Stimulated activated CD4-positive, alpha-beta T cell treated with anti-CD3 and anti-CD28 coated beads, TNF-alpha, amount 100 ng/mL, for 1 hour (primary cell): ENCODE results near the gene MRNIP.
A peak's percentile ranks its signal among the peaks of the same experiment; 100 is the strongest.

ENCODE experiments used
- DNase-seq, 3 donors: peaks; one replicate each; pipeline ENCODE4 v3.0.0-alpha.2; 2020; ENCODE audit warnings: low read depth in 3 of 3, low spot score in 1 of 3

MRNIP gene

GRCh38 chr5:179822444-179822990 lies 36.1 kb downstream of the MRNIP start:
- DNase-seq: no peak

- no peak for DNase-seq
Measured at GRCh38 chr5:179822059-179822432, 36.6 kb downstream of the MRNIP start.

DNA sequence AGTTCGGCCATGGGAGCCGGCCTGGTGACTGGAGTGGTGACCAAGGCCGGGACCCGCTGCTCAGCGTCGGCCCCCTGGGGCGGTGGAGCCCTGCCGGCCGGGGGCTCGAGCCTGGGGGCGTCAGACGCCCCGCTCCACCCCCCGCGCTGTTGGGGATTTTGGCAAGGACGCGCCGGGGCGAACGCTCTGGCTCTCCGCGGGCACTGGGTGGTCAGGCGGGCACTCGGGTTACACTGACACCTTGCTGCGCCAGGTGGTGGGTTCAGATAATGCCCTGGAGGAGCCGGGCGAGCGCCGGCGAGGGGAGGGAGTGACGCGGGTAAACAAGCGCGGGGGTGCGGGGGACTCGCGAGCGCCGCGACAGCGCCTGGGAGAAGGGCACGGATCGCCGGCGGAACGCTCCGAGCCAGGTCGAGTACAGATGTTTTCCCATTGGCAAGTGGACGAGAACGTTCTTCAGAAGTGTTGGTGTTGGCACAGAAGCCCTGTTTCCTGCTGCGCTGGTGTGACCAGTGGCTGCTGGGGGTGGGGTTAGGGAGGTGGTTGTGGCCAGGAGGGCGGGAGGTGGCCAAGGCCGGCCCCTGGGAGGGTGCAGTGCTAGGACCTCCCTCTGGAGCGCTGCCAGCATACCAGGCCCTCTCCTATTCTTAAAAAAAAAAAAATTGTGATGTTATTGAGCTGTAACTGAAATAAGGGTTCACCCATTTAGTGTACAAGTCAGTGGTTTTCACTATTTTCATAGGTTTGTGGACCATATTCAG lies 37.1 kb downstream of the MRNIP start:
- DNase-seq: peak; percentile 59 to 69 (median 67)

DNA sequence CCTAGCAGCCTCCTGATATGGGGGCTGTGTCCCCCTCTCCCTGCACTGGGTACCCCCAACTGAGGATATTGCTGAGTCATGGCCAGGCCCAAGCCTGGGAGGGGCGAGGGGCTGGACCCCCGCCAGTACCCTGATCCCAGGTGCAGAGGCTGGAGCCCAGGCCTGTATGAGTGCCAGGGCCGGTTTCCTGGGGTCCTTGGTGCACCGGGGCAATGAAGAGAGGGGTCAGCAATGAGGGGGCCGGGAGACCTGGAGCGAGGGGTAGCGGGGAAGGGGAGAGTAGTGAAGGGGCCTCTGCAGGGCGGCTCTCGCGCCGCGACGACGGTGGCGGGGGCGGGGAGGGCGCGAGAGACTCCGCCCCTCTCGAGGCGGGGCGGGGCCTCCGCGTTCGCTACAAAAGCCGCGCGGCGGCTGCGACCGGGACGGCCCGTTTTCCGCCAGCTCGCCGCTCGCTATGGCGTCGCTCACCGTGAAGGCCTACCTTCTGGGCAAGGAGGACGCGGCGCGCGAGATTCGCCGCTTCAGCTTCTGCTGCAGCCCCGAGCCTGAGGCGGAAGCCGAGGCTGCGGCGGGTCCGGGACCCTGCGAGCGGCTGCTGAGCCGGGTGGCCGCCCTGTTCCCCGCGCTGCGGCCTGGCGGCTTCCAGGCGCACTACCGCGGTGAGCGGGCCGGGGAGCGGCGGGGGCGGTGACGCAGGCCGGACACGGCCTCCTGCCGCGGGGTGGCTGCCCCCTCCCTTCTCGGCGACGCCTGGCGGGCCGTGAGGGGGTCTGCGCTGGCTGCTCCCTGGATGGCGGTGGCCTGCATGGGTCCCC lies 37.9 kb downstream of the MRNIP start, which contains the start of gene SQSTM1:
Gene SQSTM1 (plus strand): TSS at position 423 of the 815 bp plus-strand sequence. CDS start 32 bp downstream, at position 455.
- peak; percentile 60 to 83 (median 80) for DNase-seq

GRCh38 chr5:179820127-179820482 lies 38.5 kb downstream of the MRNIP start:
- no peak for DNase-seq

DNA sequence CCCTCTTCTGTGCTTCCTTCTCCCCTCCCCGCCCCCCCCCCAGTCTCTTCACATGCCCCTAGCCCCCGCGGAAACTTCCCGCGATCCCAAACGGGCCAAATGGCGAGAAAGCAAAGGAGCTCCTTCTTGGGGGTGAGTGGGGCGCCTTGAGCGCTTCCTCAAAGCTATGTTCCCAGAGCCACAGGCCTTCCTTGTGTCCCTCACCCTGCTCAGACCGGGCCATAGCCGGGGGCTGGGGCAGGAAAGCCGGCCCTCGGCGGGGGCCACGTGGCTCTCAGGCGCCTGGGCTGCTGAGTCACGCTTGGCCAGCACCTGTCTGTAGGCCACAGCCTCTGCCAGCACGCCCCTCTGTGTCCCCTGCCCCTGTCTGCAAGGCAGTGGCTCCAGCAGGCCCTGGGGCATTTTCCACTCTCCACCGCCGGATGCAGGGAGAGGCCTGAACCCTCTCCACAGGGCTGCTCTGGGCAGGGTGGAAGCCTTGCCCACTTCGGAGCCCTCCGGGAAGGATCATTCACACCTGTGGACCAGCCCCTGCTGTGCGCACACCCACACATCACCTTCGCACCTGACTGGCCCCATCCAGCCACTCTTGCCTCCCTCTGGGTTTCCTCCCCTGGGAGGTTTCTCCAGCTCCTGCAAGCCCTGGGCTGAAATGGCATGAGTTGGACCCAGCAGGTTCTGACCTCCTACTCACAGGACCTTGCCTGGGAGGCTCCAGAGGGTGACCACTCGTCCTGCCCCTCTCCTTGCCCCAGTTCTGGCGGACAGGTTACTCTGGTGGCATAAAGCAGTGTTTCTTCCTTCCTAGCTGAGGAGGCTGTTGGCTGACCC lies 39.1 kb downstream of the MRNIP start:
- DNase-seq: peak in 1 of 3 donors; percentile 34

GRCh38 chr5:179818746-179819295 lies 39.8 kb downstream of the MRNIP start:
- peak; percentile 64 to 80 (median 68) for DNase-seq

GRCh38 chr5:179817890-179818745 lies 40.5 kb downstream of the MRNIP start:
- no peak for DNase-seq

DNA sequence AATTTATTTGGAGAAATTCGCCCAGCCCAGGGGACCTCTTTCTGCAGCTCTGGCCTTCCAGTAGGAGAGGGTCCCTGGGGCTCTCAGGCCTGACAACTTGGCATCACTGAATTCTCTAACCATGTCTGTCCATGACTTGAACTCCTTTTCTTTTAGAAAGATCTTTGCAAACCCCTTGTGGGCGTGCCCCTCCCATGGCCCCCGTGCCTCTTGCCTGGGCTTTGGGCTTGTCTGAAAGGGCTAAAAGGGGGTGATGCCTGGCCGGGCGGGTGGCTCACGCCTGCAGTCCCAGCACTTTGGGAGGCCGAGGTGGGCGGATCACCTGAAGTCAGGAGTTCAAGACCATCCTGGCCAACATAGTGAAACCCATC lies 41.2 kb downstream of the MRNIP start:
- no peak for DNase-seq

GRCh38 chr5:179816796-179817469 lies 41.7 kb downstream of the MRNIP start:
- no peak for DNase-seq

GRCh38 chr5:179816401-179816795 lies 42.2 kb downstream of the MRNIP start:
- no peak for DNase-seq

- no peak for DNase-seq
Measured at GRCh38 chr5:179815491-179816249, 42.9 kb downstream of the MRNIP start.

GRCh38 chr5:179814090-179814489 lies 44.5 kb downstream of the MRNIP start:
- DNase-seq: no peak

DNA sequence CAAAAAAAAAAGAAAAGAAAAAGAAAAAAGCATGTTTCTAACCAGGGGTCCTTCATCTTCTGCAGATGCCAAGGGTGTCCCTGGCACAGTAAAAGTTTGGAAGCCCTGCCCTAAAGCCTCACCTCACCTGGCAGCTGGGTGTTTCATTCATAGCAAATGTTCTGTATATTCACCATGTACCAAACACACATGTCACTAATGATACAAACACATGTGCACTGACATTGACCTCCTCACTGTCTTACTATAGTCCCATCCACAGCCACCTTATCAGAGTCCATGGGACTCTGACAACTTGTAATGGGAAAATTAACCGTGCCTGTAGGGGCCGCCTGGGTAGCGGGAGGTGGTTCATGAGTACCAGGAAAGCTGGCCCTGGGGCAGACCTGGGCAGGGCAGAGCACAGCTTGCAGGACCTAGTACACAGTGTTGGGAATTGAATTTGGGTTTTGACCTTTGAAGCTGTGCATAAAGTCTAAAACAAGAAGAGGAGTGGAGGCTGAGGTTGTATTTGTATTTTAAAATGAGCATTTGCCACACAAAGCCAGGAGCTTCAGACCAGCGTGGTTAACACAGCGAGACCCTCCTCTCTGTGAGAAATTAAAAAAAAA lies 45.5 kb downstream of the MRNIP start:
- DNase-seq: no peak

DNA sequence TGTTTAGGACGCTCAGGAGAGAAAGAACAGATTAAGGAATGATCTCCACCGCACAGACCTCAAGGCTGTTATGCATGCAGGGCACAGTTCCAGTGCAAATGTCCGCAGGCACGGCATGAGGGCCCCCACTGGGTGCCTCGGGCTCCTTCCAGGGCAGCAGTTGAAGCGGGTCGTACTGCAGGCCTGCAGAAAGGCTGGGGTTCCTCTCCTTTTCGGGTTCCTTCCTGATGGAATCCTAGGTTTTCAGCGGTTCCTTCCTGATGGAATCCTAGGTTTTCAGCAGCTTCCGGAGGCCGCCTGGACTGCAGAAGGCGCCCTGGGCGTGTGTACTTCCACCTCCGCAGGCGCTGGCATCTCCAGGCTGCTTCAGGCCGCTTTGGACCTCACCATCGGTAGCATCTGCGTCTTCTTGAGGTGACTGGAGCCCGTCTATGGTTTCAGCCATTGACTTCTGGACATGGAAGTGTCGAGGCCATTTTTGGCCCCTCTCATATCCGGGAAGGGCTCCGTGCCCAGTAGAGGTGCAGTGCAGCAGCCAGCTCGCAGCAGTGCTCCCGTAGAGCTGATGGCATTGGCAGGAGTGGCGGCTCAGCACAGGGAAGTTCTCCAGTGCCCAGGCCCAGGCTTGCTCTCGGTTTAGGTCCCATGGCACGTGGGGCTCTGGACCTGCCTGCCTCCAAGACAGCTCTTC lies 46.3 kb downstream of the MRNIP start:
- no peak for DNase-seq

DNA sequence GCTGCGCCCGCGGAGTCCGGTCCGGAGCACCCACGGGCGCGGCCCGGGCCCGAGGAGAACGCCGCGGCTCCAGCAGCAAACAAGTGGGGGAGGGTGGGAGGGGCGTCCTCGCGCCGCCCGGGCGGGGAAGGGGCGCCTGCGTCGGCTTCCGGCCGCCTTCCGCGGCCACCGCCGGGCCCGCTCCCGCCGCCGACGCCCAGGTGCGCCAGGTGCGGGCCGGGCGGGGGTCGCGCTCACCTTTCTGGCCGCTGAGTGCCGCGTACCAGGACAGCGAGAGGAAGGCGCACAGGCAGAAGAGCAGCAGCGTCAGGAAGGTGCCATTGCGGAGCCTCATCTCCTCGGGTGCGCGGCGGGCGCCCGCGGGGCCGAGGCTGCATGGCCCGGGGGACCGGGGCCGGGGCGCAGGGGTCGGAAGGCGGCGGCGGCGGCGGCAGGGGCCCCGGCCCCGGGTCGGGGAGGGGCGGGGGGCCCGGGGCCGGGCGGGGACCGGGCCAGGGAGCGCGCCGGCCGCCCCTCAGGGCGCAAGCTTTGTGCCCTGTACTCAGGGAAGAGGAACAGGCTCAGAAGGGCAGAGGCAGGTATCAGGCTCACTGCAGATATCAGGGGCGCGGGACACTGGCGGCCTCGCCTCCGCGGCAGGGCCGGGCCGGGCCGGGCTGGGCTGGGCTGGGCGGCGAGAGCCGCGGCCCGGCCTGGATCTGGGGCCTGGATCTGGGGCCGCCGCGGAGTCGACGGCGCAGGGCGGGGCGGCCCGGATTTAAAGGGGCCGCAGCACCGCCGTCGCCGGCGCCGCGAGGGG lies 52.2 kb downstream of the MRNIP start, which contains the start of gene MGAT4B:
Gene MGAT4B (minus strand): TSS at position 617 of the 799 bp plus-strand sequence. CDS start 283 bp downstream, at position 334.
- peak in 1 of 3 donors; percentile 58 for DNase-seq
